IMR-90 (cell line): ENCODE measurements around the gene CHN1. TPM values are rescaled to one million over a fixed set of nuclear protein-coding genes. Genes with fewer than 3 reads are reported as not detected.

Experiments
- ATAC-seq: fragments of 200-7000 bp; cut with Tn5 transposase; 2 replicates; pipeline ENCODE4 v1.9.1; 2020; ENCODE audit warnings: low read depth, mild to moderate bottlenecking, moderate library complexity
- BruUV-seq: library from RNA; stranded (reverse); fragments of 400-500 nt; replicated peaks from 2 replicates; lab custom pipeline; 2021; lab: Mats Ljungman, UMichigan
- CTCF ChIA-PET: fragments of 300-600 bp; formaldehyde crosslinking; extraction: SDS; loops from one replicate; lab custom pipeline; 2021; ENCODE audit warnings: antibody characterized with exemption; lab: Yijun Ruan, JAX
- POLR2A ChIA-PET: fragments of 300-600 bp; sonication (Branson Sonifier 250); formaldehyde crosslinking; loops from one replicate; lab custom pipeline; 2022; ENCODE audit warnings: antibody characterized with exemption; ENCODE audit not compliant: unreplicated experiment; lab: Charles Lee
- DNase-seq: peaks from one replicate; pipeline ENCODE4 v3.0.0; 2013
- H2AFZ ChIP-seq: replicated peaks from 2 replicates; pipeline ENCODE3; 2013; ENCODE audit warnings: low read length, mild to moderate bottlenecking; ENCODE audit not compliant: poor library complexity
- H2AK5ac ChIP-seq: 2 replicates; pipeline ENCODE4 v1.6.1; 2013; ENCODE audit warnings: low read depth, low read length, inconsistent platforms
- H2AK9ac ChIP-seq: replicated peaks from 2 replicates; pipeline ENCODE3; 2013; ENCODE audit warnings: mild to moderate bottlenecking, low read depth, low read length, moderate library complexity; ENCODE audit not compliant: poor library complexity
- H2BK120ac ChIP-seq: 2 replicates; pipeline ENCODE4 v1.6.1; 2013; ENCODE audit warnings: low read depth, low read length, inconsistent platforms
- H2BK15ac ChIP-seq: 3 replicates; pipeline ENCODE4 v1.6.1; 2013; ENCODE audit warnings: low read depth, low read length, inconsistent platforms
- H2BK20ac ChIP-seq: 2 replicates; pipeline ENCODE4 v1.6.1; 2013; ENCODE audit warnings: low read depth, mild to moderate bottlenecking, inconsistent platforms, low read length, moderate library complexity
- H2BK5ac ChIP-seq: 2 replicates; pipeline ENCODE4 v1.6.1; 2013; ENCODE audit warnings: mild to moderate bottlenecking, low read depth, low read length, inconsistent platforms; ENCODE audit not compliant: poor library complexity, severe bottlenecking
- H3K14ac ChIP-seq: replicated peaks from 2 replicates; pipeline ENCODE4 v1.6.1; 2013; ENCODE audit warnings: low read depth, low read length, inconsistent platforms
- H3K18ac ChIP-seq: 2 replicates; pipeline ENCODE4 v1.6.1; 2013; ENCODE audit warnings: low read depth, low read length, control low read depth
- H3K23ac ChIP-seq: 2 replicates; pipeline ENCODE4 v1.6.1; 2013; ENCODE audit warnings: low read depth, low read length, inconsistent platforms
- H3K27ac ChIP-seq: 2 replicates; pipeline ENCODE4 v1.5.1; 2013; ENCODE audit warnings: mild to moderate bottlenecking, control low read depth, low read length; ENCODE audit not compliant: insufficient read depth
- H3K27me3 ChIP-seq: 2 replicates; pipeline ENCODE4 v1.6.1; 2013; ENCODE audit warnings: low read length; ENCODE audit not compliant: control insufficient read depth, insufficient read depth
- H3K36me3 ChIP-seq: 2 replicates; pipeline ENCODE4 v1.6.1; 2013; ENCODE audit warnings: low read length, mixed read lengths; ENCODE audit not compliant: control insufficient read depth, insufficient read depth
- H3K4ac ChIP-seq: 2 replicates; pipeline ENCODE4 v1.6.1; 2013; ENCODE audit warnings: low read depth, low read length, inconsistent platforms
- H3K4me1 ChIP-seq: 2 replicates; pipeline ENCODE4 v1.6.1; 2013; ENCODE audit warnings: low read length, mixed read lengths; ENCODE audit not compliant: control insufficient read depth, insufficient read depth
- H3K4me2 ChIP-seq: 2 replicates; pipeline ENCODE4 v1.6.1; 2013; ENCODE audit warnings: low read depth, mild to moderate bottlenecking, control low read depth, low read length, moderate library complexity
- H3K4me3 ChIP-seq: 2 replicates; pipeline ENCODE4 v1.5.1; 2013; ENCODE audit warnings: low read depth, mild to moderate bottlenecking, control low read depth, low read length, moderate library complexity; ENCODE audit not compliant: insufficient read depth
- H3K56ac ChIP-seq: 2 replicates; pipeline ENCODE4 v1.6.1; 2013; ENCODE audit warnings: low read length, inconsistent platforms; ENCODE audit not compliant: insufficient read depth; ENCODE audit errors: extremely low read depth
- H3K79me1 ChIP-seq, 2 experiments: 2 replicates each; pipeline ENCODE4 v1.6.1; 2013; ENCODE audit warnings: low read length in 2 of 2, inconsistent platforms in 1 of 2, low read depth in 1 of 2
- H3K9ac ChIP-seq: 2 replicates; pipeline ENCODE4 v1.6.1; 2013; ENCODE audit warnings: low read depth, low read length, control low read depth
- H3K9me1 ChIP-seq: 2 replicates; pipeline ENCODE4 v1.6.1; 2013; ENCODE audit warnings: low read length, inconsistent platforms; ENCODE audit not compliant: insufficient read depth
- H3K9me3 ChIP-seq: 2 replicates; pipeline ENCODE4 v1.6.1; 2013; ENCODE audit warnings: low read length; ENCODE audit not compliant: control insufficient read depth, insufficient read depth
- H4K20me1 ChIP-seq: 2 replicates; pipeline ENCODE4 v1.6.1; 2013; ENCODE audit warnings: low read length, inconsistent platforms; ENCODE audit not compliant: insufficient read depth
- H4K5ac ChIP-seq: 2 replicates; pipeline ENCODE4 v1.6.1; 2013; ENCODE audit warnings: mild to moderate bottlenecking, low read depth, low read length, control low read depth
- H4K8ac ChIP-seq, 2 experiments: 2 replicates each; pipeline ENCODE4 v1.6.1; 2013; ENCODE audit warnings: low read depth in 2 of 2, low read length in 2 of 2, control low read depth in 1 of 2, inconsistent platforms in 1 of 2
- H4K91ac ChIP-seq: 2 replicates; pipeline ENCODE4 v1.6.1; 2013; ENCODE audit warnings: low read depth, low read length, inconsistent platforms; ENCODE audit not compliant: insufficient read depth
- ELK1 ChIP-seq: fragments of 150-350 bp; IDR thresholded peaks from 2 replicates; pipeline ENCODE4 v1.6.1; 2016; ENCODE audit warnings: low read depth, mild to moderate bottlenecking, low read length, moderate library complexity, borderline replicate concordance
- MAZ ChIP-seq: IDR thresholded peaks from 2 replicates; pipeline ENCODE4 v1.6.1; 2012; ENCODE audit warnings: low read depth, mild to moderate bottlenecking, low read length, improper control_type of control experiment, moderate library complexity, borderline replicate concordance
- NFE2L2 ChIP-seq: fragments of 150-350 bp; IDR thresholded peaks from 2 replicates; pipeline ENCODE4 v1.6.1; 2016; ENCODE audit warnings: low read depth, mild to moderate bottlenecking, low read length
- RCOR1 ChIP-seq: IDR thresholded peaks from 2 replicates; pipeline ENCODE4 v1.6.1; 2012; ENCODE audit warnings: mild to moderate bottlenecking, low read length, improper control_type of control experiment; ENCODE audit not compliant: insufficient replicate concordance
- WGBS, 2 experiments: methylation state at CpG; one replicate each; pipeline versions ENCODE4 v1.1.5 to v1.1.7; 2013; ENCODE audit warnings: missing lambda C conversion rate in 2 of 2; ENCODE audit not compliant: insufficient read length in 1 of 2; ENCODE audit errors: extremely low coverage in 2 of 2; 5-methylcytosine and 5-hydroxymethylcytosine counted together
- dilution Hi-C: fragments of 300-500 bp; cut with HindIII; formaldehyde crosslinking; loops from one replicate; pipeline ENCODE4 v1.14.3; 2018; ENCODE audit warnings: low sequenced_read_pairs; ENCODE audit not compliant: unreplicated experiment
- in situ Hi-C: fragments of 300-500 bp; cut with MboI; formaldehyde crosslinking; loops from 3 replicates; pipeline ENCODE4 v1.14.3; 2019; ENCODE audit warnings: low sequenced_read_pairs, inconsistent platforms, mixed read lengths
- intact Hi-C: fragments of 100-400 bp; cut with micrococcal nuclease; formaldehyde crosslinking; loops from 2 replicates; pipeline ENCODE4 v1.10.0; 2022
- polyA plus RNA-seq, 3 experiments: library from polyadenylated mRNA; depleted of rRNA; stranded (reverse); fragments of >200 nt; gene quantifications; 2 replicates each; pipeline ENCODE4 v1.2.3, GENCODE V29; 2012; ENCODE audit warnings: low replicate concordance in 1 of 3
- total RNA-seq: library from RNA; depleted of rRNA; stranded (reverse); fragments of >200 nt; gene quantifications from 2 replicates; pipeline ENCODE4 v1.2.3, GENCODE V29; 2012

CHN1 gene
- total and polyA plus RNA-seq, 2 of the 4 experiments (the other 2 are of a cell fraction): 58.4 to 66.9 TPM

- BruUV-seq: no TSS peak
Observed at GRCh38 chr2:174800436-174801205, 204.6 kb downstream of the CHN1 start.

More at GRCh38 chr2:174800436-174801205, 204.6 kb downstream of the CHN1 start:
- intact Hi-C loops (loop anchor here (1.0 kb wide), 1 partner anchor 25 kb away; no protein-coding TSS in a partner anchor), in situ Hi-C loops (no loop called here), dilution Hi-C loops (no loop called here)
- Histone ChIP-seq H3K14ac (peak overlapping the region; percentile 94), H3K4me1 (peaks cover 38% of the 10 kb centered on the region), H3K4me3 (peak overlapping the region; percentile 2; the same call in 1 of the 2 replicates), H3K79me1 (peaks cover 0 to 15% of the 10 kb centered on the region in 2 experiments; a peak in 2 of 4 replicates), H2AK9ac (no peak overlapping the region), H2BK5ac (peak overlapping the region; percentile 99), H3K56ac (peak overlapping the region; percentile 81), H2BK15ac (peak overlapping the region; percentile 86), H2BK20ac (peak overlapping the region; percentile 94), H4K91ac (peak overlapping the region; percentile 72), H3K23ac (peak overlapping the region; percentile 92), H2AK5ac (peak overlapping the region; percentile 82), H3K9ac (peak overlapping the region; percentile 81), H3K4ac (peak overlapping the region; percentile 93), H3K4me2 (peak overlapping the region; percentile 91), H2AFZ (no peak overlapping the region), H3K9me1 (peaks cover 12% of the 10 kb centered on the region), H3K27ac (peak overlapping the region; percentile 99), H4K8ac (peak overlapping the region; percentile 5 to 93), H4K5ac (peak overlapping the region; percentile 98), H3K18ac (peak overlapping the region; percentile 100), H2BK120ac (peak overlapping the region; percentile 97), H3K9me3 (no peaks in the 10 kb centered on the region), H3K27me3 (no peaks in the 10 kb centered on the region), H3K36me3 (peaks cover 13% of the 10 kb centered on the region), H4K20me1 (no peaks in the 10 kb centered on the region)
- POLR2A ChIA-PET: no interaction called here
- DNase-seq: peak; percentile 66
- CTCF ChIA-PET: no interaction called here
- TF ChIP-seq ELK1 (no peak), RCOR1 (no peak), NFE2L2 (no peak), MAZ (no peak)
- WGBS, 2 experiments: 100% methylated on average over 1 of the region's 8 CpGs; no CpG with 5 or more reads in 1 of the 2 experiments
- peak; percentile 69 for ATAC-seq
